GM21529 (cell line): ENCODE results near the gene RGS9BP.
"Not testable (repeated sequence)": the region's sequence is repeated elsewhere in the genome, so short reads cannot be mapped to it uniquely, and the experiment has no call there.

ENCODE experiments used
- ATAC-seq: cut with Tn5 transposase; IDR thresholded peaks from one replicate; pipeline ENCODE4 v1.9.1; 2021; ENCODE audit not compliant: unreplicated experiment

RGS9BP gene

GRCh38 chr19:32675720-32676185 lies at the start of gene RGS9BP:
Gene RGS9BP (plus strand): TSS chr19:32675848. CDS start chr19:32676264, 416 bp downstream.
- ATAC-seq, result peak; percentile 33

GRCh38 chr19:32626969-32627368 lies 48.7 kb upstream of the RGS9BP start:
- no peak for ATAC-seq

GRCh38 chr19:32627714-32628270 lies 47.9 kb upstream of the RGS9BP start:
- ATAC-seq, result no peak

GRCh38 chr19:32630338-32630737 lies 45.3 kb upstream of the RGS9BP start:
- no peak for ATAC-seq

- ATAC-seq, result no peak
These were observed 44.3 kb upstream of the RGS9BP start for GRCh38 chr19:32631381-32631780.

GRCh38 chr19:32637480-32637879 lies 38.2 kb upstream of the RGS9BP start:
- ATAC-seq, result no peak

- no peak for ATAC-seq
These were observed 37.0 kb upstream of the RGS9BP start for GRCh38 chr19:32638625-32639024.

- no peak for ATAC-seq
These were observed 32.9 kb upstream of the RGS9BP start for GRCh38 chr19:32642771-32643170.

- ATAC-seq, result no peak
These were observed 29.1 kb upstream of the RGS9BP start for GRCh38 chr19:32646556-32646955.

GRCh38 chr19:32647361-32647760 lies 28.3 kb upstream of the RGS9BP start:
- no peak for ATAC-seq

GRCh38 chr19:32649751-32650150 lies 25.9 kb upstream of the RGS9BP start:
- no peak for ATAC-seq

- no peak for ATAC-seq
These were observed 25.0 kb upstream of the RGS9BP start for GRCh38 chr19:32650671-32651070.

- ATAC-seq, result no peak
These were observed 23.9 kb upstream of the RGS9BP start for GRCh38 chr19:32651729-32652140.

- ATAC-seq, result not testable (repeated sequence)
These were observed 23.3 kb upstream of the RGS9BP start for GRCh38 chr19:32652331-32652730.

- ATAC-seq, result no peak
These were observed 22.6 kb upstream of the RGS9BP start for GRCh38 chr19:32652894-32653598.

- no peak for ATAC-seq
These were observed 22.1 kb upstream of the RGS9BP start for GRCh38 chr19:32653599-32653915.

GRCh38 chr19:32656379-32656778 lies 19.3 kb upstream of the RGS9BP start:
- ATAC-seq, result not testable (repeated sequence)

- ATAC-seq, result no peak
These were observed 17.6 kb upstream of the RGS9BP start for GRCh38 chr19:32658075-32658474.

- no peak for ATAC-seq
These were observed 17.1 kb upstream of the RGS9BP start for GRCh38 chr19:32658527-32658926.

GRCh38 chr19:32661318-32661717 lies 14.3 kb upstream of the RGS9BP start:
- ATAC-seq, result no peak

GRCh38 chr19:32662186-32662585 lies 13.5 kb upstream of the RGS9BP start:
- ATAC-seq, result no peak

- no peak for ATAC-seq
These were observed 9.6 kb upstream of the RGS9BP start for GRCh38 chr19:32666084-32666483.

- ATAC-seq, result no peak
These were observed 6.3 kb upstream of the RGS9BP start for GRCh38 chr19:32669310-32669709.
